Measurements from ENCODE around the gene SPEM1.
A peak's percentile ranks its signal among the peaks of the same experiment; 100 is the strongest.

Gene SPEM1

DNA sequence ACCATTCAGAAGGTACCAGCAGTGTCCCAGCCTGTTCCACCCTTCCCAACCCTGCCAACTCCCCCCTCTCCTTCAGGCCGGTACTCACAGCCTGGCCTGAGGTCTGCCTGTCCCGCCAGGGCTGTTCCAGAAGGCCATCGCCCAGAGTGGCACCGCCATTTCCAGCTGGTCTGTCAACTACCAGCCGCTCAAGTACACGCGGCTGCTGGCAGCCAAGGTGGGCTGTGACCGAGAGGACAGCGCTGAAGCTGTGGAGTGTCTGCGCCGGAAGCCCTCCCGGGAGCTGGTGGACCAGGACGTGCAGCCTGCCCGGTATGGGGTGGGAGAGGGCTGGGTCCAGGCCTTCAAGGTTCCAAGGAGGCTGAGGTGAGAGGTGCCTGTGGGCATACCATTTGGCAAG is 5.3 kb upstream of the SPEM1 start:
- TF ChIP-seq, protein P1, sequence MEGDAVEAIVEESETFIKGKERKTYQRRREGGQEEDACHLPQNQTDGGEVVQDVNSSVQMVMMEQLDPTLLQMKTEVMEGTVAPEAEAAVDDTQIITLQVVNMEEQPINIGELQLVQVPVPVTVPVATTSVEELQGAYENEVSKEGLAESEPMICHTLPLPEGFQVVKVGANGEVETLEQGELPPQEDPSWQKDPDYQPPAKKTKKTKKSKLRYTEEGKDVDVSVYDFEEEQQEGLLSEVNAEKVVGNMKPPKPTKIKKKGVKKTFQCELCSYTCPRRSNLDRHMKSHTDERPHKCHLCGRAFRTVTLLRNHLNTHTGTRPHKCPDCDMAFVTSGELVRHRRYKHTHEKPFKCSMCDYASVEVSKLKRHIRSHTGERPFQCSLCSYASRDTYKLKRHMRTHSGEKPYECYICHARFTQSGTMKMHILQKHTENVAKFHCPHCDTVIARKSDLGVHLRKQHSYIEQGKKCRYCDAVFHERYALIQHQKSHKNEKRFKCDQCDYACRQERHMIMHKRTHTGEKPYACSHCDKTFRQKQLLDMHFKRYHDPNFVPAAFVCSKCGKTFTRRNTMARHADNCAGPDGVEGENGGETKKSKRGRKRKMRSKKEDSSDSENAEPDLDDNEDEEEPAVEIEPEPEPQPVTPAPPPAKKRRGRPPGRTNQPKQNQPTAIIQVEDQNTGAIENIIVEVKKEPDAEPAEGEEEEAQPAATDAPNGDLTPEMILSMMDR (conservative IDR thresholded peaks at IDR 0.05; ENCODE audit: low read depth) = no peak
- POLR2A ChIA-PET (ENCODE audit: low non-redundant PET) = no interaction called here
- no peak for DNase-seq (ENCODE audit: low spot score)
- CTCF ChIA-PET = no interaction called here
- 0 out of 2 replicates have a peak overlapping the region, but pooled peaks have one; percentile 3 for H3K27ac ChIP-seq

DNA sequence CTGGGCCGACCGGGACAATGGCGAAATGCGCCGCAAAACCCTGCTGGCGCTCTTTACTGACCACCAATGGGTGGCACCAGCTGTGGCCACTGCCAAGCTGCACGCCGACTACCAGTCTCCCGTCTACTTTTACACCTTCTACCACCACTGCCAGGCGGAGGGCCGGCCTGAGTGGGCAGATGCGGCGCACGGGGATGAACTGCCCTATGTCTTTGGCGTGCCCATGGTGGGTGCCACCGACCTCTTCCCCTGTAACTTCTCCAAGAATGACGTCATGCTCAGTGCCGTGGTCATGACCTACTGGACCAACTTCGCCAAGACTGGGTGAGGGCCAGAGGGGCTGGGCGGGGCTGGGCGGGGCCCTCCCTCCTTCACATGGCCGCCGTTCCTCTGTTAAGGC is 4.3 kb upstream of the SPEM1 start:
- peak overlapping the region; percentile 34 for H3K27ac ChIP-seq
- DNase-seq (ENCODE audit: low spot score) = no peak
- ChIA-PET POLR2A (ENCODE audit: low non-redundant PET) (no interaction called here), CTCF (no interaction called here)
- TF ChIP-seq, protein P1 (conservative IDR thresholded peaks at IDR 0.05; ENCODE audit: low read depth) = no peak

DNA sequence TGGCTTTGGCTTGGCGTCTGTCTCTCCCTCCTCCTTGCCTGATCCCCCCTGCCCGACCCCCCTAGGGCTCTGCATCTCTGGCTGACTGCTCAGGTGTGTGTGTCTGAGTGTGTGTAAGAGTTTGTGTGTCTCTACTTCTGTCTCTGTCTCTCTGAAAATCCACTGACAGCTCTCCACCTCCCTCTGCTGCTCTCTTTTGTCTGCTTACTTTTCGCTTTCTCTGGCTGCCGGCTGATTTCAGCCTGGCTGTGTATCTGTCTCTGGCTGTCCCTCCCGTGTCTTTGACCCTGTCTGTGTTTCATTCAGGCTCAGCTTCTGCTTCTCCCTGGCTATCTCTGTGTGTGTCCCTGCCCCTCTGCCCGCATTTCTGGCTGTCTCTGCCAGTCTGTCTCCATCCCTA is 3.8 kb upstream of the SPEM1 start:
- TF ChIP-seq, protein P1 (conservative IDR thresholded peaks at IDR 0.05; ENCODE audit: low read depth) = no peak
- CTCF ChIA-PET = interaction anchor here (0.7 kb wide), 1 partner anchor 93 kb away, joined by 3 read pairs; no protein-coding TSS in a partner anchor
- DNase-seq (ENCODE audit: low spot score) = no peak
- peak overlapping the region; percentile 34 for H3K27ac ChIP-seq
- POLR2A ChIA-PET (ENCODE audit: low non-redundant PET) = no interaction called here

DNA sequence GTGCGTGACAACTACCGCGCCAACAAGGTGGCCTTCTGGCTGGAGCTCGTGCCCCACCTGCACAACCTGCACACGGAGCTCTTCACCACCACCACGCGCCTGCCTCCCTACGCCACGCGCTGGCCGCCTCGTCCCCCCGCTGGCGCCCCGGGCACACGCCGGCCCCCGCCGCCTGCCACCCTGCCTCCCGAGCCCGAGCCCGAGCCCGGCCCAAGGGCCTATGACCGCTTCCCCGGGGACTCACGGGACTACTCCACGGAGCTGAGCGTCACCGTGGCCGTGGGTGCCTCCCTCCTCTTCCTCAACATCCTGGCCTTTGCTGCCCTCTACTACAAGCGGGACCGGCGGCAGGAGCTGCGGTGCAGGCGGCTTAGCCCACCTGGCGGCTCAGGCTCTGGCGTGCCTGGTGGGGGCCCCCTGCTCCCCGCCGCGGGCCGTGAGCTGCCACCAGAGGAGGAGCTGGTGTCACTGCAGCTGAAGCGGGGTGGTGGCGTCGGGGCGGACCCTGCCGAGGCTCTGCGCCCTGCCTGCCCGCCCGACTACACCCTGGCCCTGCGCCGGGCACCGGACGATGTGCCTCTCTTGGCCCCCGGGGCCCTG is 3.0 kb upstream of the SPEM1 start:
- ChIA-PET CTCF (no interaction called here), POLR2A (ENCODE audit: low non-redundant PET) (no interaction called here)
- DNase-seq (ENCODE audit: low spot score) = no peak
- peak overlapping the region; percentile 34; the same call in 1 of the 2 replicates for H3K27ac ChIP-seq
- TF ChIP-seq, protein P1 (conservative IDR thresholded peaks at IDR 0.05; ENCODE audit: low read depth) = no peak

DNA sequence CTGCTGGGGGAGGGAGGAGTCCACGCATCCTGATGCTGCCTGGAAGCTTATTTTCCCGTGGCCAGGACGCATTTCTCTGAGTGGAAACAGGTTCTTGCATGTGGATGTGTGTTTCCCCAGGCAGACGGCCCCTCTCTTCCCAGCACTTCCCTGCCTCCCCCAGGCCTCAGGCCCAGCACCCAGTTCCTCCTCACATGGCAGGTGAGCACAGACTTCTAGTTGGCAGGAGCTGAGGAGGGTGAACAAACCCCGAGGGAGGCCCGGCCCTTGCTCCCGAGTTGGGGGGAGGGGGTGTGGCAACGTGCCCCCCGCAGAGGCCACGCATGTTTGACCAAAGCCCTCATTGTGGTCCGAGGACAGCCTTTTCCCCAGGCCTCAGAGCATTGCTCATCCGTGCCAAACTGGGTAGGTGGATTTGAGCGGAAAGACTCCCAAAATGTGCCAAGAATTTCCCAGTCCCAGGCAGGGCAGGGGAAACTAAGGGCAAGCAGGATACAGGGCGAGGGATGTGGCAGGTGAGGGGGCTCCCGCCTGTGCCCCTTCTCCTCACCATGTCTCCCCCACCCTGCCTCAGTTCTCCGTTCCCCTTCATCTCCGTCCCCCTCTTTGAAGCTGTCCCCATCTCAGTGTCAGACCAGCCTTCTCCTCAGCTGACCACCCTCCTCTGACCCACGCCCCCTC is 1.5 kb upstream of the SPEM1 start:
- ChIA-PET CTCF (no interaction called here), POLR2A (ENCODE audit: low non-redundant PET) (no interaction called here)
- H3K27ac ChIP-seq = no peak overlapping the region
- TF ChIP-seq, protein P1 (conservative IDR thresholded peaks at IDR 0.05; ENCODE audit: low read depth) = no peak
- DNase-seq (ENCODE audit: low spot score) = no peak

DNA sequence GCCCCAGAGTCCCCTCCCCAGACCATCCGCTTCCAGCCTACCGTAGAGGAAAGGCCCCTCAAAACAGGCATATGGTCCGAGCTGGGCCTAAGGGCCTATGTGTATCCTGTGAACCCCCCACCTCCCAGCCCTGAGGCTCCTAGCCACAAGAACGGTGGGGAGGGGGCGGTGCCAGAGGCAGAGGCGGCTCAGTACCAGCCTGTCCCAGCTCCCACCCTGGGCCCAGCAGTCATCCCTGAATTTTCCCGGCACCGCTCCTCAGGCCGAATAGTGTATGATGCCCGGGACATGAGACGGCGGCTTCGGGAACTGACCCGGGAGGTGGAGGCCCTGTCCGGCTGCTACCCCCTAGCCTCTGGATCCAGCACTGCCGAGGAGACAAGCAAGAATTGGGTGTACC is 1.1 kb downstream of the SPEM1 start:
- TF ChIP-seq, protein P1 (conservative IDR thresholded peaks at IDR 0.05; ENCODE audit: low read depth) = no peak
- no peak for DNase-seq (ENCODE audit: low spot score)

More for the DNA sequence above, 1.1 kb downstream of the SPEM1 start:
- H3K27ac ChIP-seq = no peak overlapping the region
- ChIA-PET POLR2A (ENCODE audit: low non-redundant PET) (no interaction called here), CTCF (no interaction called here)
